ENCODE measurements around the gene CD300H.
"Not testable (repeated sequence)": the region's sequence is repeated elsewhere in the genome, so short reads cannot be mapped to it uniquely, and the experiment has no call there.

CD300H gene

GRCh38 chr17:74584292-74585060 lies 17.2 kb upstream of the CD300H start:
- DNase-seq (ENCODE audit: low read depth in 2 of 2), result no peak

- DNase-seq (ENCODE audit: low read depth in 2 of 2), result no peak
Observed at GRCh38 chr17:74582633-74583032, 15.3 kb upstream of the CD300H start.

DNA sequence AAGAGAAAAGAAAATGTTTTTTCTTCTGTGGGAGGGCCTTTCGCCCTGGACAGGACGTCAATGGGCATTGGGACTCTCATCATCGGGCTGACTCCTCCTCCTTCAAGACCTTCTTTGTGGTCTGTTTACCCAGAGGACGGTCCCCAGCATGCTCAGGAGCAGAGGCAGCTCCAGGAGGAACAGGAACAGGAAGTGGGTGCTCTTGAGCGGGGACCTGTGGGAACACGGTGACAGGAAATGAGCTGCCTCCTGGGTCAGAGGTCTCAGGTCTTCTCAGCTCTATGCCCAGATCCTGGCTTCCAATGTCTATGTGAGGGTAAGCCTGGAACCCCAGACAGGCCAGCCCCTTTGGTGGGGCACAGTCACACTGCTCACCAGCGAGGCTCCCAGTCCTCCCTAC lies 12.6 kb upstream of the CD300H start:
- no peak for DNase-seq (ENCODE audit: low read depth in 2 of 2)

DNA sequence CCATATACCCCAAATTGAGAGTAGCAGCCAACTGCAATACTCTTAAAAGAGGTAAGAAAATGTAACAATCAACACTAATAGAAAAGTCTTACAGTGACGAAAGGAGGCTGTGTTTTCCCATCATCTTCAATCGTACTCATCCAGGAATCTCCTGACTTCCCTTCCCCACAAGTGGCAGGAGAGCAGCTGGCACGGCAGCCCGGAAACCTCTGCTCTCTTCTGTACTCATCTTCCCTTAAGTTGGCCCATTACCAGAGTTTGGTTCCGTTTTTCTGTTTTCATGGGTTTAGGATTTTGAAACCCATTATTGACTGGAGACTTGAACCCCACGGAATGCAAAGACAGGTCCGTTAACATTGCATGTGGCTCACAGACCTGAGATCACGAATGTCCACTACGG lies 11.7 kb upstream of the CD300H start:
- no peak for DNase-seq (ENCODE audit: low read depth in 2 of 2)

DNA sequence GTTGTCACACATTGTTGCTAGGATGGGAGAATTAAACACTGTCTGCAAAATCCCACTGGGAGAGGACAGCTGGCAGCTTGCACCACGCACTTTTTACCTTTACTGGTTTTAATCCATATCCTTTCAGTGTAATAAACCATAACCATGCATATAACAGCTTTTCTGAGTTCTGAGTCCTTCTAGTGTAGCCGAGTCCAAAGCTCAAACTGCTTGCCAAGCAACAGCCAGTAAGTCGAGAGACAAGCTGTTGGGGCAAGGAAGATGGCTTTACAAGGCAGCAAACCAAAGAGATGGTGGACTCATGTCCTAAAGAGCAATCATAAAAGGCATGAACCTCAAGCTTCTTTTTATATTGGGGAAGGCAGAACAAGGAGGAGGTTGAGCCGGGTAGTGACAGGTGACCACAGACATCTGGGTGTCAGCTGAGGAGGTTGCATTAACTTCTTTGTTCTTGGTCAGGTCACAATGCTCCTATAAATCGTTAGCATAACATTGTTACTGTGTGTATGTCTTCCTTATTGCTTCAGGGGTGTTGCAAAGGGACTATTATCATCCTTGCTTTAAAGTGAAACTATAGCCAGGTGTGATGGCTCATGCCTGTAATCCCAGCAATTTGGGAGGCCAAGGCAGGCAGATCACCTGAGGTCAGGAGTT lies 7.3 kb upstream of the CD300H start:
- no peak for DNase-seq (ENCODE audit: low read depth in 2 of 2)

DNA sequence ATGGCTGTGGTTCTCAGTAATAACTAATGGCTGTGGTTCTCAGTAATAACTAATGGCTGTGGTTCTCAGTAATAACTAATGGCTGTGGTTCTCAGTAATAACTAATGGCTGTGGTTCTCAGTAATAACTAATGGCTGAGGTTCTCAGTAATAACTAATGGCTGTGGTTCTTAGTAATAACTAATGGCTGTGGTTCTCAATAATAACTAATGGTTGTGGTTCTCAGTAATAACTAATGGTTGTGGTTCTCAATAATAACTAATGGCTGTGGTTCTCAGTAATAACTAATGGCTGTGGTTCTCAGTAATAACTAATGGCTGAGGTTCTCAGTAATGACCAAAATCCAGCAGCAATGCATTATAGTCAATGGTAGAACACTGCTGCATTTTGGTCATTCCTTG lies 6.3 kb upstream of the CD300H start:
- not testable (repeated sequence) for DNase-seq (ENCODE audit: low read depth in 2 of 2)

DNA sequence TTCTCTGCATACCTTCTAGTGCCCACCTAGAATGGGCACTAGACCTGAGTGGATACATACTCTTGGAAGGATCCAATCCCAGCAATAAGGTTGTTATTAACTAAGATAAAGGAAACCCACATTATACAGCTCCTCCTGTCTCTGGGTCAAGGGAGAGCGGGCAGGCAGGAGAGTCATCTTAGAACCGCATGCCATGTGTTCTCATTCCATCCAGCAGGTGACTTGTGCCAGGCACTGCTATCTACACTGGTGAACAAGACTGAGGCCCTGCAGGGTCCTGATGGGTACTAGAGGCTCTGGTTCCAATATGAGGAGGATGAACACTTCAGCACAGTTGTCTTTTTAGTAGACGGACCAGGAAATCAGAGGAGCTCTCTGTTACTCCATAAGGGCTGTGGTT lies 5.9 kb upstream of the CD300H start:
- DNase-seq (ENCODE audit: low read depth in 2 of 2), result no peak

GRCh38 chr17:74571621-74572270 lies 4.4 kb upstream of the CD300H start:
- no peak for DNase-seq (ENCODE audit: low read depth in 2 of 2)

- no peak for DNase-seq (ENCODE audit: low read depth in 2 of 2)
Observed at GRCh38 chr17:74569020-74570003, 2.0 kb upstream of the CD300H start.

DNA sequence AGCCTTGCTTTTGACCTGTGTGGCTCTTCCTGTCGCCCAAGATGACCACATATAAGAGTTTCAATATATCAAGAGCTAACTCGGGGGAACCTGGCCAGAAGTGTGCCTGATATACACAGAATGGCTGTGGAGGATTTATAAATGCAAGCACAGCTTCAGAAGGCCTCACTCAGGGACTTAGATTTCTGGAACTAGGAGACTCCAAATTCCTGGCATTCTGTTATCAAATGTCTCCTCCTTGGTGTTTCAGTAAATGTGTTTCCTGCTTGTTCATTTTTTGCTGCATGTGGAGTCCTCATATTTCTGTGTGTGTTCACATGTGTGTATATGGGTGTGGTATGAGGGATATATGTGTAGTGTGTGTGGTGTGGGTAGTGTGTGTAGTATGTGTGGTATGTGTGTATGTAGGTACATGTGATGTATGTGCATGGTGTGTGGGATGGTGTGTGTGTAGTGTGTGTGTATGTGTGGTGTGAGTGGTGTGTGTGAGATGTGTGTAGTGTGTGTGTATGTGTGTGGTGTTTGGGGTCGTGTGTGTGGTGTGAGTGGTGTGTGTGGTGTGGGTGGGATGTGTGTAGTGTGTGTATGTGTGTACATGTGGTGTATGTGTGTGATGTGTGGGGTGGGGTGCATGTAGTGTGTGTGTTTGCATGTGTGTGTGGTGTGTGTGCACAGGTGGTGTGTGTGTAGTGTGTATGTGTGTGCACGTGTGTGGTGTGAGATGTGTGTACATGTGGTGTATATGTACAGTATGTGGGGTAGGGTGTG lies 981 bp upstream of the CD300H start:
- DNase-seq (ENCODE audit: low read depth in 2 of 2), result no peak

- DNase-seq (ENCODE audit: low read depth in 2 of 2), result no peak
Observed at GRCh38 chr17:74566132-74566753, 1.1 kb downstream of the CD300H start.

GRCh38 chr17:74565126-74565525 lies 2.2 kb downstream of the CD300H start:
- no peak for DNase-seq (ENCODE audit: low read depth in 2 of 2)

DNA sequence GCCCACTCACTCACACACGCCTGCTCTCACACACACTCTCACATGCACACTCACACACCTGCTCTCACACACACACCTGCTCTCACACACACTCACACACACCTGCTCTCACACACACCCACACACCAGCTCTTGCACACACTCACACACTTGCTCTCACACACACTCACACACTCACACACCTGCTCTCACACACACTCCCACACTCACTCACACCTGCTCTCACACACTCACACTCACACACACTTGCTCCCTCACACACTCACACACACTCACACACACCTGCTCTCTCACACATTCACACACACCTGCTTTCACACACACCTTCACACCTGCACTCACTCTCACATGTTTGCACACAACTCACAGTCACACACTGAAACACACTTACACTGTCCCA lies 4.0 kb downstream of the CD300H start:
- no peak for DNase-seq (ENCODE audit: low read depth in 2 of 2)

DNA sequence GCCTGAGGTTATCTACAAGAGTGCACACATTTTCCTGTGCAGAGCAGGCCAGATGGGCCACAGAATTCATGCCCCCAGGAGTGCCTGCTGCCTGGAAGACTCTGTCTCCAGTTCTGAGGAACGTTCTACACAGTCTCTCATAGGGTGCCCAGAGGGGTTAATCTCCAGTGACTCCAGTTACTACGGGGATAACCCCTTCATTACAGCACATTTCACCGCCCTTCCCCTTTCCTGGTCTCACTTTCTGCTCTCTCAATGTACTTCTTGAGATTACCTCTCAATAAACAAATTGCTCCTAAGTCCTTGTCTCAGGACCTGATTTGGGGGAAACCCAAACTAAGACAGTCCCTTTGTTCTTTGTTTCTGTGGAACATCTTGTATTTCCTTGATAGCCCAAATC lies 5.7 kb downstream of the CD300H start:
- DNase-seq (ENCODE audit: low read depth in 2 of 2), result no peak

DNA sequence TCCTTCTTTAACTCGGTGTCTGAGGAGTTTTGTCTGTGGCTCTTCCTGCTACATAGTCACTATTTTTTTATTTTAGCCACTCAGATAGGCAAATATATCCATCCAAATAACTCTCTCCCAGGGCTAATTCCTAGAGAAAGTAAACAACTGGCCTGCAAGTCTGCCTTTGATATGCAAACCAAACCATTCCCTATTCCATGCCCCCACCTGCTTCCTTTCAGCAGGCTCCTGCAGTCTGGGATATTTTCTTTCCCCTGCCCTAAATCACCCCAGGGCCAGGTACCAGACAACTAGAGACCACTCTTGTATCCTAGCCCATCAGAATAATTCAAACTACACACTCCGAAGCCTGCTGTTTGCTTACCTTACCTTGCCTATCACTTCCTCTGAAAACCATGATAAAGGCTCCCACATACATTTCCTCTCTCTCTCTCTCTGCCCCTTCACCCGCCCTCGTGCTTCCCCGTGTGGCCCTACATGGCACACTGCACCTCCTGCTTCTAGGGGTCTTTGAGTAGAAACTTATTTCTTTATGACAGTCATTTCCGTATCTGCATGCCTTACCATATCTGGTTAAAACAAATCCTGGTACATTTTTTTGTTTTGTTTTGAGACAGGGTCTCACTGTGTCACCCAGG lies 8.3 kb downstream of the CD300H start:
- no peak for DNase-seq (ENCODE audit: low read depth in 2 of 2)

DNA sequence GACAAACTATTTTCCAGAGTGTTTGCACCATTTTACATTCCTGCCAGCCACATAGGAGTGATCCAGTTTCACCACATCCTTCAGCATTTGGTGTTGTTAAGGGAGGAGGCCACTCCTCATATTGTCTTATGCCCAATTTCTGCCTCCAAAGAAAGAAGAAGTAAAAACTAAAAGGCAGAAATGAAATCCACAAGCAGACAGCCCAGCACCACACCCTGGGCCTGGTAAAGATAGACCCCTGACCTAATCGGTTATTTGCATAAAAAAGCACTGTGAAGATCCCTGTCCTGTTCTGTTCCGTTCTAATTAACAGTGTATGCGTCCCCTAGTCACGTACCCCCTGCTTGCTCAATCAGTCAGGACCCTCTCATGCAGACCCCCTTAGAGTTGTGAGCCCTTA lies 8.9 kb downstream of the CD300H start:
- DNase-seq (ENCODE audit: low read depth in 2 of 2), result not testable (repeated sequence)

GRCh38 chr17:74555427-74555940 lies 11.8 kb downstream of the CD300H start:
- no peak for DNase-seq (ENCODE audit: low read depth in 2 of 2)

DNA sequence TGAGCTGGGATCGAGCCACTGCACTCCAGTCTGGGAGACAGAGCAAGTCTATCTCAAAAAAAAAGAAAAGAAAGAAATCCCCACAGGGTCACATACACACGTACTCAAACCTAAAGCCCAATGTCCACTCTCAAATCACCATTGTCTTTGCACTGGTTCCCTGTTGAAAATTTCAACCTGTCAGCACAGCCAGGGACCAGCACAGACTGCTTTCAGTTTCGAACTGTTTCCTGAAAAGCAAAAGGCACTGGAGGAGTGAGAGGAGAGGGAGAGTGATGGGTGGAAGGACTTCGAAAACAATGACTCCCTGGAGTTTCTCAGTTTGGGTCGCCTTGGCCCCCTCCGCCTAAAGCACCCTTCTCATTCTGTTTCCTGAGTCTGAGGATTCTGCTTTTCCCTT lies 12.4 kb downstream of the CD300H start:
- DNase-seq (ENCODE audit: low read depth in 2 of 2), result no peak

- DNase-seq (ENCODE audit: low read depth in 2 of 2), result no peak
Observed at GRCh38 chr17:74552037-74552436, 15.3 kb downstream of the CD300H start.

DNA sequence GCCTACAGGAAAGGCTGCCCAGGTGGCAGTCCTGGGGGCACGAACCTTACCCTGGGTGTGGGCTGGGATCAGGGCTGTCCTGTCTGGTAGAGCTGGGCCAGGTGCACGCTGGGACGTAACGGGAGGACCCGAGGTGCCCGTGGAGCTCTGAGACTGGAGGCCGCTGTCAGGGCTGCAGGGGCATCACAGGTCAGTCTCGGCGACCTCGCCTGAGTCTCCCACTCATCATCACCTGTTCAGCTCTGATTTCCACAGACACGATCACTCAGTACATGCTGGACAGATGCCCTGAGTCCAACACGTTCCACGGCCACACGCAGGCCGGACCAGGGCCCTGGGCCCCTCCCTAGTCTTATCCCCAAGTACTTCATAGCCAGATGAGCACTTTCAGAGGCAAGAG lies 16.7 kb downstream of the CD300H start:
- no peak for DNase-seq (ENCODE audit: low read depth in 2 of 2)
